ENCODE data around the gene SETD9.

SETD9 gene

GRCh38 chr5:56909294-56910209 lies at the start of gene SETD9:
Gene SETD9, plus strand, starts transcription at chr5:56909596. Its CDS starts 50 bp downstream, at chr5:56909646.
- peak; percentile 37 for DNase-seq

DNA sequence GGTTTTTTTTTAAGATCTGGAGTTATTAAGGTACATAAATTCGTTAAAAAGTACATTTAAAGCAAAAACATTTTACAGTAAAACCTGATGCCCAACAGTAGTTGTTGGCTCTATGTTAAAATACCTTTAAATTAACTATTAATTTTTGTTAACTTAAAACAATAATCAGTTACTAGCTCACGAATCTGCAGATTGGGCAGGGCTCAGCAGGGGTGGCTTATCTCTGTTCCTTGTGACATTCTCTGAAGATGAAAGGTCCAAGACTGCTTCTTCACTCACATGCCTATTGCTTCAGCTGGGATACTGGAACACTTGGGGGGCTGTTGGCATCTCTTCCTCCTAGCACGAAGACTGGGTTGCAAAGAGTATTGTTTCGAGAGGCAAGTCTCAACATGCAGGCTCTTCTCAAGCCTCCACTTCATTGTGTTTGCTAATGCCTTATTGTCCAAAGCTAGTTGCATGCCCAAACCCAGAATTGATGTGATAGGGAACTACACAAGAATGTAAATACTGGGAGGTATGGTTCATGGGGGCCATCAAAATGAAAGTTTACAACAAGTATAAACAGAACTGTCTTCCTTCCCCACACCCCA lies 47.4 kb upstream of the SETD9 start:
- no peak for DNase-seq

DNA sequence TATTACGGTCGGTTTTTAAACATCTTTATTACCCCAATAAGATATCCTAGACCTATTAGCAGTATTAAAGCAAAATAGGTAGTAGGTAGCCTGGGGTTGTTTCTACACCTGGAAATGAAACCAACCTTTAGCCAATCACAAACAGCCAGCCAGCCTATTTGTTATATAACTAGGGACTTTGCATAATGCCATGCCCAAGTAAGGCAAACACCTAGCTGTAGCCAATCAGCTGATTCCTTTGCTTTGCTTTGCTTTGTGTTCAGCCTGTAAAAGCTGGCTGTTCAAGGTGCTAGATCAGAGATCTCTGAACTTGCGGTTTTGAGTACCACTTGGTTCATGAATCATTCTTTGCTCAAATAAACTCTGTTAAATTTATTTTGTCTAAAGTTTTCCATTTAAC lies 46.5 kb upstream of the SETD9 start:
- DNase-seq: no peak

GRCh38 chr5:56871777-56872176 lies 37.6 kb upstream of the SETD9 start:
- DNase-seq: no peak

DNA sequence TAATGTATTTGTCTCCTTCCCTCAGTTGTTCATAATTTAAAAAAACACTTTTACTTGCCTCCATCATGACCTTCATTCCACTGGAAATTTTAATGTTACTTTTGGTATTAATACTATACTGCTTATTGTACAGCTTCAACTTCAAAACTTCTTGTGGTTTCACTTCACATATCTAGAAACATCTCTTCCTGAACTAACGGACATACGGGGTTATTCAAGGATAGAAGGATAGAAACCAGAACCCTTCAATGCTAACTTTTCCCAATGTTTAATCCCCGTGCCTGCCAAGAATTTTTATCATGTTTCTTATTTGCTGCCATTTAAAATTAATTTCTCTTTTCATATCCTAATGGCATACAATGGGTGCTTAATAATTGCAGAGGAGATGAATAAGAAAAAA lies 36.3 kb upstream of the SETD9 start:
- DNase-seq: no peak

GRCh38 chr5:56876327-56876726 lies 33.1 kb upstream of the SETD9 start:
- no peak for DNase-seq

GRCh38 chr5:56881571-56881970 lies 27.8 kb upstream of the SETD9 start:
- no peak for DNase-seq

DNA sequence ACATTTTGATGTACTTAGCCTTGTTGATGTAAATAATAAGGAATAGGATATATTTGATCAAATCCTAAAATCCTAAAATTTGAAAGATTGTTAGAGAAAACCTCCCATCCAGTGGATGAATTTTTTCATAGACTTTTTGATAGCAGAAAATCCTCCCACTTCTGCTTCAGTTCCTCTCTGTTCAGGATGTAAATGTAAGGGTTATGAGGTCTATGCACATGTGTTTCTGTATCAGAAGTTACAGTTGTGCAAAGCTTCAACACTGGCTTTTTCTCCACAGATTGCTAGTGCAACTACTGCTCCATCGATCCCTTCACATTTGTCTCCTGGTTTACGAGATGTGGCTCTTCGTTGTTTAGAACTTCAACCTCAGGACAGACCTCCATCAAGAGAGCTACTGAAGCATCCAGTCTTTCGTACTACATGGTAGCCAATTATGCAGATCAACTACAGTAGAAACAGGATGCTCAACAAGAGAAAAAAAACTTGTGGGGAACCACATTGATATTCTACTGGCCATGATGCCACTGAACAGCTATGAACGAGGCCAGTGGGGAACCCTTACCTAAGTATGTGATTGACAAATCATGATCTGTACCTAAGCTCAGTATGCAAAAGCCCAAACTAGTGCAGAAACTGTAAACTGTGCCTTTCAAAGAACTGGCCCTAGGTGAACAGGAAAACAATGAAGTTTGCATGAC lies 16.0 kb upstream of the SETD9 start:
- no peak for DNase-seq

DNA sequence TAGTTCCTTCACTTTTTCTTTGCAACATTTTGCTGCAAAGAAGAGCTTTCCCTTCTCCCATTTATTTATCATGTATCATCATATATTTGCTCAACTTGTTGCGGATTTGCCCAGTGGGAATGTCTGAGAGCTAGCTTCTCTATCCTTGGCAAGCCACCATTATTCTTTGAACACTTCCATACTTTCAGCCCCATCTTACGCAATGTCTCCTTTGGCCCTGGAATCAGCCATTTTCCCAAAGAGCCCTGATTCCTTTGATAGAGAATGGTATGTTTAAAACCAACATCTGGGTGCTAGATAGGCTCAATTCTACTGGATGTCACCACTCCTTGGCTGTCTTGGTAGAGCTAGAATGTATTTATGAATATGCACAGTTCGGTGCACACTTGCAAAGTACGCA lies 12.6 kb upstream of the SETD9 start:
- no peak for DNase-seq

DNA sequence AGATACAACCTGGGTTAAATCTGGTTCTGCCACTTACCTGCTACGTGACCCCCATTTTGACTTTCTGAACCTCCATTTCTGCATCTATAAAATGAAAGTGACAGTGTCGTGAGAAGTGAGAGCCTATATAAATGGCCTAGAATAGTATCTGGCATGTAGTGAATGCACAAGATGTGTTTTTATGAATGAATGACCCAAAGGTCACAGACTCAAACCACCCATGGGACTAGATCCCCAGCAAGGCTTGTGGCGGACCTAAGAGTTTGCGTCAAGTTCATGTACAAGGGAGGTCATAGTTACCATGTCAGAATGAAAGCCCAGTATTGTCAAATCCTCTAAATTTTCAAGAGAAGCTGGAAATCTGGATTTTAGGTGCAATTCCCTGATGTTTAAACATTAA lies 11.2 kb upstream of the SETD9 start:
- no peak for DNase-seq

DNA sequence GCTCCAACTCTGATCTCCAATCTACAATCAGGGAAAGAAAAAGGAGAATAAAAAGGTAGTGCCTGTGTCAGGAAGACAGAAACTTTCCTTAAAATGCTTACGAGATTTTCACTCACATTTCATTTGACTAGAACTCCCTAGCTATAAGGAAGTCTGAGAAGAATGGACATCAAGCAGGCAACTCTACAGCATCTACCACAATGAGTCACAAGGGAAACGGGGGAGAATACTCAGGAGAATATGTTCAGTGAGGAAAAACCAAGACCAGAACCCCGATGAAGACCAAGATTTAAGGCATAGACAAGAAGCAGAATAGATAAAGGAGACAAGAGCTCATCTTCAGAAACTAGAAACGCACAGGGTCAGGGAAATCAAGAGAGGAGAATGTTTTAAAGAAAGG lies 9.0 kb upstream of the SETD9 start:
- DNase-seq: no peak

GRCh38 chr5:56900858-56901578 lies 8.4 kb upstream of the SETD9 start:
- no peak for DNase-seq

DNA sequence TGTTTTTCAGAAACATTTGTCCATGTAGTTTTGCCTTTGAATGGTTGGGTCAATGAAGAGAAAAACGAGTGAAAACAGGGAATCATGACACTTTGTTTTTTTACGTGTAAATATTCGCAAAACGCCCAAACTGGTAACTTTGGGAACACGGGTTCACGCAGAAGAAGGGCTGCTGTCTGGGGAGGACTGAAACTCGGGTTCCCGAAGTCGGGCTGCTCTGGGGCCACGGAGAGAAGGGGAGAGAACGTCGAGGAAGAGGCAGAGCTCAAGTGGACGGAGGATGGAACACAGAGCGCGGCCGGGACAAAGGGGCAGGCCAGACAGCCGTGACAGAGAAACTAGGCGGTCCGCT lies 478 bp upstream of the SETD9 start:
- DNase-seq: no peak

GRCh38 chr5:56910210-56910965 lies 992 bp downstream of the SETD9 start:
- no peak for DNase-seq

GRCh38 chr5:56913766-56914165 lies 4.4 kb downstream of the SETD9 start:
- no peak for DNase-seq

- DNase-seq: no peak
Observed at GRCh38 chr5:56914678-56915077, 5.3 kb downstream of the SETD9 start.

DNA sequence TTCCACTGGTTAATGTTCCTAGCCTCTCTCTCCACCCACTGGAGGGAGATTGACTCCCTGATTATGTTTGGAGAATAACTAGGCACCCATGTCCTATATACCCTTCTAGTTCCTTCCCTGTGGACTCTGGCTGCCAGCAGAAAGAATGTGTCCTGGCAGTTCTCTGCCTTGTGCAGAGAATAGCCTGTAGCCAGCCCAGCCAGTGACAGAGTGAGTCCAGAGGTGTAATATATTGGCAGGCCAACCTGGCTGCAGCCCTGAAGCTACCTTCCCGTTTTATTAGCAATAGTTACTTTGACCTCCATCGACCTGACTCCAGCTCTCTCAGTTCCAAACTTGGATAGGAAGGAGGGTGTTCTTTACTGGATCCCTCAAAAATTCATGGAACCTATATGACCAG lies 8.1 kb downstream of the SETD9 start:
- no peak for DNase-seq

DNA sequence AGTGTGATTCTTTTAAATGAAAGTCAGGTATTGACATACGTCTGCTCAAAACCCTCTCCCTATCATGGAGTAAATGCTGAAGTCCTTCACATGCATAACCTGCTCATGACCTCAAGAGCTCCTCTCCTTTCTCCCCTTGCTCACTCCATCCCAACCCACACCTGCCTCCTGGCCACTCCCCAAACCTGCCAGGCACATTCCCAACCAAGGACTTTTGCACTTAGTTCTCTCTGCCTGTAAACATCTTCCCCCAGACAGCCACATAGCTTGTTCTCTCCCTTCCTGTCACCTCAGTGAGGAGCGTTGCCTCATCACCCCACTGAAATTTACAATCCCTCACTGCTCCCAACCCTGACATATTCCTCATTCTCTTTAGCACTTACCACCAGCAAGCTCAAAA lies 8.7 kb downstream of the SETD9 start:
- DNase-seq: no peak

GRCh38 chr5:56919942-56920662 lies 10.7 kb downstream of the SETD9 start:
- DNase-seq: no peak

DNA sequence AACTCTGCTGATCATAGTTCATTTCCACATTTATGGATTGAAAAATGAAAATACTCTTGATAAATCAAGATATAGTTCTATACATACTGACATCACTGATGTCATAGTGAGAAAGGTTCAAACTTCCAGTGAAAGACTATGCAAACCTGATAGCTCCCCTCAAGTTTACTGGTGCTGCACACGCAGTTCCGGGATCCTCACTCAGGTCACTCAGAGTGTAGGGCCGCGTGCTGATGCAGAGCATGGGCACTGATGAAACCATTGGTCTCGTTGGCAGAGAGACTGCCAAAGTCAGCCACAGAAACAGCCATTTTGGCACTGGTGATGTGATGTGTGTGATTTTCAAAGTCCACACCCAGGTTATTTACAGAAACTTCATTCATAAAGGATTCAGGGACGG lies 13.5 kb downstream of the SETD9 start:
- DNase-seq: no peak

- no peak for DNase-seq
Observed at GRCh38 chr5:56934325-56934724, 24.9 kb downstream of the SETD9 start.

- DNase-seq: no peak
Observed at GRCh38 chr5:56938858-56939257, 29.5 kb downstream of the SETD9 start.
